ENCODE data around the gene LSM4.

Gene LSM4

DNA sequence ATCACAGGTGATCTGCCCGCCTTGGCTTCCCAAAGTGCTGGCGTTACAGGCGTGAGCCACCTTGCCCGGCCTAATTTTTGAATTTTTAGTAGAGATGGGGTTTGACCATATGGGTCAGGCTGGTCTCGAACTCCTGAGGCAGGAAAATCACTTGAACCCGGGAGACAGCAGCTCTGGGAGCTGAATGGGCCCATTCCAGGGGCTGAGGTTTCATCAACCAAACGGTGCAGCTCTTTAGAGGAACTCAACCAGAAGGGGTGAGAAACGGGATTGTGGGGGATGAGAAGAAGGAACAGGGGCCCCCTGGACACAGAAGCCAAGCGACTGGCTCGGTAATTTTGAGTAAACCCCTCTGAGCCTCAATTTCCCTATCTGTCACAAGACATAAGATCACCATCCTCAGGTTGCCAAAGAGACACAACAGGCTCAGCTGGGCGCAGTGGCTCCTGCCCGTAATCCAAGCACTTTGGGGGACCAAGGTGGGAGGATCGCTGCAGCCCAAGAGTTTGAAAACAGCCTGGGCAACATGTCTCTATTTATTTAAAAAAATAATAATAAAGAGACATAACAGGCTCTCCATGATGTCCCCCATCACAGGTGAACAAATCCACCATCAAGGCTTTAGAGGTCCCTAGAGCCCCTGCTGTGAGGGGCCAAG, 49.2 kb downstream of the LSM4 start:
- no peak overlapping the region for H2AFZ ChIP-seq (ENCODE audit: low read length)
- no peak overlapping the region for H3K9ac ChIP-seq (ENCODE audit: low read depth, low read length, poor library complexity, severe bottlenecking)
- H3K4me2 ChIP-seq (ENCODE audit: low read depth, low read length, poor library complexity, severe bottlenecking), result no peak overlapping the region
- H3K9me2 ChIP-seq (replicated peaks; ENCODE audit: low read depth, low read length), result no peaks in the 10 kb centered on the region
- no peak overlapping the region for H3K4me3 ChIP-seq (ENCODE audit: low read length, poor library complexity, severe bottlenecking)
- no peaks in the 10 kb centered on the region for H3K36me3 ChIP-seq (ENCODE audit: insufficient read depth, low read length)
- peaks cover 22% of the 10 kb centered on the region for H4K20me1 ChIP-seq (ENCODE audit: insufficient read depth, low read length, poor library complexity, severe bottlenecking)
- no peaks in the 10 kb centered on the region for H3K9me3 ChIP-seq (ENCODE audit: insufficient read depth, low read depth, low read length)
- peaks cover 9% of the 10 kb centered on the region for H3K4me1 ChIP-seq (ENCODE audit: insufficient read depth, low read length, poor library complexity, severe bottlenecking)
- no peaks in the 10 kb centered on the region for H3K27me3 ChIP-seq (ENCODE audit: insufficient read depth, low read length, poor library complexity, severe bottlenecking)
- H3K79me2 ChIP-seq (ENCODE audit: insufficient read depth, low read length), result peaks cover 41% of the 10 kb centered on the region
- 0 out of 2 replicates have a peak, but pooled peaks cover 3% of the 10 kb centered on the region for H3F3A ChIP-seq (ENCODE audit: low read depth)
- no peak for TF ChIP-seq EZH2phosphoT487 (IDR thresholded peaks at IDR 0.05; ENCODE audit: borderline replicate concordance)
- TF ChIP-seq, protein P1, sequence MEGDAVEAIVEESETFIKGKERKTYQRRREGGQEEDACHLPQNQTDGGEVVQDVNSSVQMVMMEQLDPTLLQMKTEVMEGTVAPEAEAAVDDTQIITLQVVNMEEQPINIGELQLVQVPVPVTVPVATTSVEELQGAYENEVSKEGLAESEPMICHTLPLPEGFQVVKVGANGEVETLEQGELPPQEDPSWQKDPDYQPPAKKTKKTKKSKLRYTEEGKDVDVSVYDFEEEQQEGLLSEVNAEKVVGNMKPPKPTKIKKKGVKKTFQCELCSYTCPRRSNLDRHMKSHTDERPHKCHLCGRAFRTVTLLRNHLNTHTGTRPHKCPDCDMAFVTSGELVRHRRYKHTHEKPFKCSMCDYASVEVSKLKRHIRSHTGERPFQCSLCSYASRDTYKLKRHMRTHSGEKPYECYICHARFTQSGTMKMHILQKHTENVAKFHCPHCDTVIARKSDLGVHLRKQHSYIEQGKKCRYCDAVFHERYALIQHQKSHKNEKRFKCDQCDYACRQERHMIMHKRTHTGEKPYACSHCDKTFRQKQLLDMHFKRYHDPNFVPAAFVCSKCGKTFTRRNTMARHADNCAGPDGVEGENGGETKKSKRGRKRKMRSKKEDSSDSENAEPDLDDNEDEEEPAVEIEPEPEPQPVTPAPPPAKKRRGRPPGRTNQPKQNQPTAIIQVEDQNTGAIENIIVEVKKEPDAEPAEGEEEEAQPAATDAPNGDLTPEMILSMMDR (conservative IDR thresholded peaks at IDR 0.05; ENCODE audit: low read length), result no peak

DNA sequence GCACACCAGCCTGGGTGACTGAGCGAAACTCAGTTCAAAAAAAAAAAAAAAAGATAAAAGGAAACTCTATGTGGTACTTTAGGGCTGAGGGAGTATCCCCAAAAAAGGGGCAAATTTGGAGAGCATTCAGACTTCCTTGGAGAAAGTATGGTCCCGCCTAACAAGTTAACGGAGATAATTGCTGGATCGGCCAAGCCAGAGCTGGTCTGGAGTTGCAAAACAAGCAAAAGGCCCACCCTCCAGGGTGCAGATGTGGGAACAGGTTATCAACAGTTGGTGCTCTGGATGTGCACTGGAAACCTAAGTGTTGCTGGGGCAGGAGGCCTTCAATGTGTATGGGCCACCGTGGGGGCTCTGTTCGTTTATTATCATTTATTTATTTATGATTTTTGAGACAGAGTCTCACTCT, 51.4 kb downstream of the LSM4 start:
- no peak for TF ChIP-seq EZH2phosphoT487 (IDR thresholded peaks at IDR 0.05; ENCODE audit: borderline replicate concordance)
- TF ChIP-seq, protein P1 (conservative IDR thresholded peaks at IDR 0.05; ENCODE audit: low read length), result no peak
- Histone ChIP-seq H3K36me3 (ENCODE audit: insufficient read depth, low read length) (no peaks in the 10 kb centered on the region), H3K4me3 (ENCODE audit: low read length, poor library complexity, severe bottlenecking) (no peak overlapping the region), H2AFZ (ENCODE audit: low read length) (no peak overlapping the region), H3K27me3 (ENCODE audit: insufficient read depth, low read length, poor library complexity, severe bottlenecking) (no peaks in the 10 kb centered on the region), H3K9me3 (ENCODE audit: insufficient read depth, low read depth, low read length) (no peaks in the 10 kb centered on the region), H3K9me2 (replicated peaks; ENCODE audit: low read depth, low read length) (no peaks in the 10 kb centered on the region), H4K20me1 (ENCODE audit: insufficient read depth, low read length, poor library complexity, severe bottlenecking) (peaks cover 8% of the 10 kb centered on the region), H3K4me1 (ENCODE audit: insufficient read depth, low read length, poor library complexity, severe bottlenecking) (no peaks in the 10 kb centered on the region), H3F3A (ENCODE audit: low read depth) (0 out of 2 replicates have a peak, but pooled peaks cover 3% of the 10 kb centered on the region), H3K79me2 (ENCODE audit: insufficient read depth, low read length) (peaks cover 21% of the 10 kb centered on the region; the same call in 1 of the 2 replicates), H3K4me2 (ENCODE audit: low read depth, low read length, poor library complexity, severe bottlenecking) (no peak overlapping the region), H3K9ac (ENCODE audit: low read depth, low read length, poor library complexity, severe bottlenecking) (no peak overlapping the region)

DNA sequence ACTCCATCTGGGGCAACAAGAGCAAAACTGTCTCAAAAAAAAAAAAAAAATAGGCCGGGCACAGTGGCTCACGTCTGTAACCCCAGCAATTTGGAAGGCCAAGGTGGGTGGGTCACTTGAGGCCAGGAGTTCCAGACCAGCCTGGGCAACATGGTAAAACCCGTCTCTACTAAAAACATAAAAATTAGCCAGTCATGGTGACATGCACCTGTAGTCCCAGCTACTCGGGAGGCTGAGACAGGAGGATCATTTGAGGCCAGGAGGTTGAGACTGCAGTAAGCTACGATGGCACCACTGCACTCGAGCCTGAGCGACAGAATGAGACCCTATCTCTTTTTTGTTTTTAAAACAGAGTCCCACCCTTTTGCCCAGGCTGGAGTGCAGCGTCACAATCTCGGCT, 52.5 kb downstream of the LSM4 start:
- no peak overlapping the region for H3K9ac ChIP-seq (ENCODE audit: low read depth, low read length, poor library complexity, severe bottlenecking)
- H3K9me3 ChIP-seq (ENCODE audit: insufficient read depth, low read depth, low read length), result no peaks in the 10 kb centered on the region
- H3F3A ChIP-seq (ENCODE audit: low read depth), result 0 out of 2 replicates have a peak, but pooled peaks cover 3% of the 10 kb centered on the region
- no peak overlapping the region for H3K4me2 ChIP-seq (ENCODE audit: low read depth, low read length, poor library complexity, severe bottlenecking)
- H3K36me3 ChIP-seq (ENCODE audit: insufficient read depth, low read length), result no peaks in the 10 kb centered on the region
- H3K9me2 ChIP-seq (replicated peaks; ENCODE audit: low read depth, low read length), result no peaks in the 10 kb centered on the region
- no peak for TF ChIP-seq EZH2phosphoT487 (IDR thresholded peaks at IDR 0.05; ENCODE audit: borderline replicate concordance)
- TF ChIP-seq, protein P1 (conservative IDR thresholded peaks at IDR 0.05; ENCODE audit: low read length), result no peak
- H4K20me1 ChIP-seq (ENCODE audit: insufficient read depth, low read length, poor library complexity, severe bottlenecking), result no peaks in the 10 kb centered on the region
- peaks cover 9% of the 10 kb centered on the region for H3K4me1 ChIP-seq (ENCODE audit: insufficient read depth, low read length, poor library complexity, severe bottlenecking)
- peaks cover 10% of the 10 kb centered on the region; the same call in 1 of the 2 replicates for H3K79me2 ChIP-seq (ENCODE audit: insufficient read depth, low read length)
- no peak overlapping the region for H2AFZ ChIP-seq (ENCODE audit: low read length)
- H3K4me3 ChIP-seq (ENCODE audit: low read length, poor library complexity, severe bottlenecking), result no peak overlapping the region
- no peaks in the 10 kb centered on the region for H3K27me3 ChIP-seq (ENCODE audit: insufficient read depth, low read length, poor library complexity, severe bottlenecking)

Data from Loucy (cell line).